HG02938 (cell line): ENCODE measurements around the gene RPL5.

Source experiments
- ATAC-seq: cut with Tn5 transposase; IDR thresholded peaks from one replicate; pipeline ENCODE4 v1.9.1; 2021; ENCODE audit warnings: mild to moderate bottlenecking, moderate library complexity; ENCODE audit not compliant: unreplicated experiment

Gene RPL5

GRCh38 chr1:92853299-92853698 is 21.5 kb downstream of the RPL5 start:
- no peak for ATAC-seq

- no peak for ATAC-seq
These were observed 22.4 kb downstream of the RPL5 start for GRCh38 chr1:92854101-92854785.

DNA sequence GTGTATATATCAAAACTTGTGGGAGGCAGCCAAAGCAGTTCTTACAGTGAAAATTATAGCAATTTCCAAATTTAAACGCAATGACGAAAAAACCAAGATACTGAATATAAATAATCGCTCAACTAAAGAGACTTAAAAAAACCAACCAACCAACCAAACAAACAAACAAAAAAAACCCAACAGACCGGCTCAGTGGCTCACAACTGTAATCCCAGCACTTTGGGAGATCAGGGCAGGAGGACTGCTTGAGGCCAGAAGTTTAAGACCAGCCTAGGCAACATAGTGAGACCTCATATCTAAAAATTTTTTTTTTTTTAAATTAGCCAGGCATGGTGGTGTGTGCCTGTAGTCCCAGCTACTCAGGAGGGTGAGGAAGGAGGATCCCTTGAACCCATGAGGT is 23.4 kb downstream of the RPL5 start:
- ATAC-seq: no peak

GRCh38 chr1:92857817-92858216 is 26.0 kb downstream of the RPL5 start:
- no peak for ATAC-seq

GRCh38 chr1:92858564-92859399 is 26.9 kb downstream of the RPL5 start:
- peak; percentile 65 for ATAC-seq

DNA sequence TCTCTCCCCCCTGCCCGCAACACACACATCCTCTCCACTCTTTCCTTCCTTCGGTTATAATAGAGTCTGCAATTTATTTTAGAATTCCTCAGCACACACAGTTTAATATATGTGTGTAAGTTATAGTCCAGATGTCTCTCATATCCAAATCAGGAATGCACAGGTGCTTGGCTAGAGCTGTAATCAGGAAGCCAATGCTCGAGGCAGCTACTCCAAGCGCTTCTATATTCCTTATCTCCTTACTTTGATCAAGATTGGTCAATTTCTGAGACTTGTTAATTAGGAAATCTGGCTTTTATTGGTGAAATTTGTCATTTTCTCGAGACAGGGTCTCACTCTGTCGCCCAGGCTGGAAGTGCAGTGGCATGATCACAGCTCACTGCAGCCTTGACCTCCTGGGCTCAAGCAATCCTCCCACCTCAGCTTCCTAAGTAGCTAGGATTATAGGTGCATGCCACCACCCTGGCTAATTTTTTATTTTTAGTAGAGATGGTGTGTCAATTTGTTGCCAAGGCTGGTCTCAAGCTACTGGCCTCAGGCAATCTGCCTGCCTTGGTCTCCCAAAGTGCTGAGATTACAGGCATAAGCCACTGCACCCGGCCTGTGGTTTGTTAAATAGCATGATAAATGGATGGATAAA is 27.7 kb downstream of the RPL5 start:
- no peak for ATAC-seq

DNA sequence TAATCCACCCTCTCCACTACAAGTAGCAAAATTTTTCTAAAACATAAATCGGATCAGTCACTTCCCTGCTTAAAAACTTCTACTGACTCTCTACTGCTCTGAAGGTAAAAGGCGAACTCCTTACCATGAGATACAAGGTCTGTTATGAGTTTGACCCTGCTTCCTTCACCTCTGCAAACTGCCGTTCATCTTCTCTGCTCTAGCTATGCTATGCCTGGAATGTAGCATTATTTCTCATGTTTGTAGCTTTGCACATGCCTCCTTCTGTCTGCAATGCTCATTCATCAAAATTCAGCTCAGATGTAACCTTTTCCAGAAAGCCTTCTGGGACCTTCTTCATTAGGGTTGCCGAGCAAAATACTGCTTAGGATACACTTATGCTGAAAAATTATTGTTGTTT is 30.8 kb downstream of the RPL5 start:
- no peak for ATAC-seq

DNA sequence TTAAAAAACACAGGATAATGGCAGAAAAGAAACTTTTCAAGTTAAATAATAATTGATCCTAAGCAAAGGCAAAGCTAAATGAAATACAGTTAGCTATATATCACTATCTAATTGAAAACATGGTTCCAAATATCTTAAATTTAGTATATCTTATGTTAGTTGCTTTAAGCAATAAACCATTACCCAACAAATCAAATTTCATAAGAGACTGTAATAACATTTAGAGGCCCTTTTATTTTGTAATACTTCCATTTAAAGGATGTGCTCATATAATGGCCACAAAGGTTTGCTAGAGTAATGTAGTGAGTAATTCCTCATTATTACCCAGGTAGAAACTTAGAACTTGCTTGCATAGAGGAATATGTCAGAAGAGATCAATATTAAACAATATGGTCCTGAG is 32.3 kb downstream of the RPL5 start:
- no peak for ATAC-seq

DNA sequence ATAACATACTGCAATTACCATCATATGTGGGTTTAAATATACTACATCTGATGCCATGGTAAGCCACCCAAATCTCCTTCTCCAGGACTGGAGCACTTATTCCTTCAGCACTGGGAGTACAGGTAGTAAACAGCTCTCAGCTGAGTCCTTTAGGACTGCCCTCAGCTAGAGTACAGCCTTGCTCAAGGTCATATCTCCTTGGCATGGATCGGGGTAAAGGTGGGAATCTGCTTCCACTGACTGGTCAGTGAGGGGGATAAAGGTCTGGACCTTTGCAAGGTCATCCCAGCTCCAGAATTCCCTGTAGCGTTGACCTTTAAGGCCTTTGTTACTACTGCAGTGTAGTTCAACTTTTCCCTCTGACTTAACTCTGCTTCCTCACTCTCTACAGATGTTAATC is 38.8 kb downstream of the RPL5 start:
- no peak for ATAC-seq

GRCh38 chr1:92872719-92873118 is 40.9 kb downstream of the RPL5 start:
- no peak for ATAC-seq

DNA sequence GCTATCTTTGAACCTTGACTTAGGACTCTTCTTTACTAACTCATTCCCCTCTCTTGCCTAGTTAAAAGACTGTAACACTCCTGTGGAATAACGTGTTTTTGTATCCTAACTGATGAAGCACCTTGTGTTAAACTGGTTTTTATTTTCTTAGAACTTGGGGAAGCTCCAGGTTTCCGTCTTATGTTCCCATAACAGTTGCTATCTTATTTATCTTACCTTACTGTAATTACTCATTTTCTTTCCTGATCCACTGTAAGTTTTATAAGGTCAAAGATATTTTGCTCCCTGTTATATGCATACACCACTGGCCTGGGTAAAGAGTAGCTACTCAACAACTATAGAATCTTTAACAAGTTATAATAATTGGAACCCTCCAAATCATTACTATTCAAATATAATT is 43.1 kb downstream of the RPL5 start:
- no peak for ATAC-seq

DNA sequence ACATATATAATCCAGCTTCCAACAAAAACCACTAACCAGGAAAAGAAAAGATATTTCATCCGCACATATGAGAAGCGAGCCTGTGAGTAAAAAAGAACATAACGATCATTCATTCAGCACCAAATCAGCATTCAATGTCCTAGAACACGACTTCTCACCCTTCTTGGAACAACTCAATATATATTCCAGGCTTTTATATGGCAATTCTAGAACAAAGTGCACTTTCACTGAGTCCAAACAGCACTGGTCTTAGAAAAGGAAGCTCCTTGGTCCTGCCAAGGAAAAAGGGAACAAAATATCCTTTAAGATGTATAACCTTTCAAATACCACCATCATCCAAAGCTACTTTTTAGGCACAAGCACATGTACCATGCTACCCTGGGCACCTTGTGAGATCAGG is 44.5 kb downstream of the RPL5 start:
- ATAC-seq: no peak

- no peak for ATAC-seq
These were observed 45.4 kb downstream of the RPL5 start for GRCh38 chr1:92877081-92877711.

DNA sequence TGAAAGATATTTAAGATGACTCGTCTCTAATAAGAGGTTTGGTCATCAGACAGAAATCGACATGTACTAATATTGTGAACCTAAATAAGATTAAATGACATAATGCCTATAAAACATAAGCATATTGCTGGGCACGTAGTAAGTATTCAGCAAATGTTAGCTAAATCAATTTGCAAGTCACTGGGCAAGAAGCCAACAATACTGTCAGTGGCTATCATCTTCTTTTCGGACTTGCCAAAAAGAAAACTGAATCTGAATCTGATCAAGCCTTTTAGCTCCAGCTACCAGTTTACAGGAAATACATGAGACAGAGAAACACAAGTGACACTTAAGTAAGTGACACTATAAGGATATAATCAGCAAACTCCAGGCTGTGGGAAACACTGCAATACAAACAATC is 46.0 kb downstream of the RPL5 start:
- no peak for ATAC-seq

GRCh38 chr1:92879316-92879968 is 47.6 kb downstream of the RPL5 start:
- no peak for ATAC-seq

- ATAC-seq: no peak
These were observed 49.6 kb downstream of the RPL5 start for GRCh38 chr1:92881391-92881790.

GRCh38 chr1:92882819-92883218 is 51.0 kb downstream of the RPL5 start:
- no peak for ATAC-seq

- no peak for ATAC-seq
These were observed 51.5 kb downstream of the RPL5 start for GRCh38 chr1:92883297-92883696.

- ATAC-seq: no peak
These were observed 52.4 kb downstream of the RPL5 start for GRCh38 chr1:92884195-92884594.

DNA sequence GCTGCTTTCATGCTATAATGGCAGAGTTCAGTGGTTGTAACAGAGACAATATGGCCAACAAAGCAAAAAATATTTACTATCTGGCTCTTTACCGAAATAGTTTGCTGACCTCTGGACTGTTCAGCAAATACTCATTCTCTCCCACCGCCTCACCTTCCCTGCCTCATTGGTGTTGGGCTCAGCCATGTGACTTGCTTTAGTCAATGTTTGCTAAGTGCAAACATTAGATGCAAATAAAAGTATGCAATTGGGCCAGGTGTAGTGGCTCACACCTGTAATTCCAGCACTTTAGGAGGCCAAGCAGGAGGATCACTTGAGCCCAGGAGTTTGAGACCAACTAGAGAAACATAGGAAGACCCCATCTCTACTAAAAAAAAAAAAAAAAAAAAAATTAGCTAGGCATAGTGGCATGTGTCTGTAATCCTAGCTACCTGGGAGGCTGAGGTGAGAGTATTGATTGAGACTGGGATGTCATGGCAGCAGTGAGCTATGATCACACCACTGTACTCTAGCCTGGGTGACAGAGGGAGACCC is 55.1 kb downstream of the RPL5 start:
- ATAC-seq: no peak

GRCh38 chr1:92887465-92887864 is 55.6 kb downstream of the RPL5 start:
- ATAC-seq: no peak
